T-helper 1 cell treated with Interleukin-12 subunit alpha and Interleukin-12 subunit beta and Interleukin-4 antibody, amounts not matched to agents 30 ng/mL and 1 ng/mL, for 36 hours (primary cell): ENCODE results near the gene EPYC. TPM values are rescaled to one million over a fixed set of nuclear protein-coding genes. Genes with fewer than 3 reads are reported as not detected.

ENCODE experiments used
- intact Hi-C: fragments of 100-400 bp; cut with micrococcal nuclease; formaldehyde crosslinking; loops from one replicate; pipeline ENCODE4 v1.15.1; 2024
- total RNA-seq: library from RNA; stranded (reverse); gene quantifications from 2 replicates; pipeline ENCODE4 v1.2.3, GENCODE V29; 2022

Gene EPYC
- total RNA-seq, 1 donor from 2014 or later, result not detected

DNA sequence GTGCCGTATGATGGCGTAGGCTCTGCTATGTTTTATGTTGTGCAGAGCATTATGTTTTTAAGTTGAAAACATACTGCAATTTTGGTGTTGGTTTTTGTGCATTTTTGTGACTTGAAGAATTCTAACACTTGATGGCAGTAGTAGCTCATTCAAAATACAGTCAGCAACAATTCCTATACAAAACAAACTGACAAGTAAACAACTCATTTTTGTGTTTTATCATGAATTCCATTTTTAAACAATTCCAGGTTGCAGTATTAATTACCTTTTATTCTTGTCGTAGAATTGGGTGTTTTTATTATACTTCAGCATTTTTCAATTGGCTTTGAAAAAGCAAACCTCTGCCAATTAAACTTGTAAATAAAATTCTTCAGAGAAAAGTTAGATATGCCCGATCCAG lies 45.7 kb downstream of the EPYC start:
- intact Hi-C loops, result loop anchor here (1.0 kb wide), 2 partner anchors 1416 to 1942 kb away; no protein-coding TSS in a partner anchor

DNA sequence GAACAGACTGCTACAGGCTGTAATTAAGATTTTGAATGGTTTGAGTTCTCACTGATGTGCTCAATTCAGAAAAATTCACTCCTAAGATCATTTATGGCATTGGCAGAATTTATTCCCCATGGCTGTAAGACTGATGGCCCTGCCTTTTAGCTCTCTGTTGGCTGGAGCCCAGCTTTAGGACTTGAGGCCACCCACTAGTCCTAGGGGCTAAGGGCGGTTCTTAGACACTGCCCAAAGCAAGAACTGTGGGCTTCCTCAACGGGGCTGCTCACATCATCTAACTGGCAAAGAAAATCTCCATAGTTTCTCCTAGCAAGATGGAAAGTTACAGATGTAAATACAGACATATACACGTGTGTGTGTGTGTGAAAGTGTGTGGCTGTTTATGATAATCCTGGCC lies 46.4 kb downstream of the EPYC start:
- intact Hi-C loops, result no loop called here

DNA sequence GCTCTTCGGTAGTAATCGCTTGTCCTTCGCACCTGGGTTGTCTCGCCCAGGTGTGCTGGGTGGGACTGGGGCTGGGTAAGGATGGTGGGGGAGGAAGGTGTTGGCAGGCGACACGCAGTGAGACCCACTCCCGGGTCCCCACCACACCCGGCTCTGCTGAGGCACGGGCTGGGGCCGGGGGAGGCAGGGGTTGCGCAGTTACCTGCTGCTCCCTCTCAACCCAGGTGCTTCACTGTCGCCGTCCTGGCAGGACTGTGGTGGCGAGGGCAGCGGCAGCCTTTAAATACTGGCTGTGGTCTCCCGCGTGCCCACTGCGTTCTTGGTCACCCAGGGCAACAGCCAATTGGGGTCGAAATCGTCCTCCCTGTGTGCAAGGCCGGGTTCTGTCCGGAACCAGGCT lies 49.9 kb downstream of the EPYC start, which contains the start of gene CCER1:
Gene CCER1 (minus strand): TSS at position 256 of the 400 bp plus-strand sequence. CDS start 434 bp downstream, outside the sequence.
- intact Hi-C loops, result no loop called here

DNA sequence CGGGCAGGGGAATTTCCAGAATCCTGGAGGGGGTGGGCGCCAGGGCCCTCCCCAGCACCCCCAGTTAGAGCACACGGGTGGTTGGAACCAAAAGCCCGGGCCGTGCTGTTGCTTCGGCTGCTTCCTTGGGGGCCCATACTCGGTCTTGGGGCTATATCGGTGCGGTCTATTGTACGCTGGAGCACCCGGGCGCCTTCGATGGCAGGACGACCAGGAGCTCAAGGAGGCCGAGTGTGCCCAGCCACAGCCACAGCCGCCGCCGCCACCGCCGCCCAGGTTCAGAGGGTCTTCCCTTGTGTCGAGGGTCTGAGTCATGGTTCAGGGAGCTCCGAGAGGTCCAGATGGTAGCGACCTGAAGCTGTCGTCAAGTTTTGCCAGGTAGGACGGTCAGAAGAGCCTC lies 50.3 kb downstream of the EPYC start:
- intact Hi-C loops, result no loop called here

DNA sequence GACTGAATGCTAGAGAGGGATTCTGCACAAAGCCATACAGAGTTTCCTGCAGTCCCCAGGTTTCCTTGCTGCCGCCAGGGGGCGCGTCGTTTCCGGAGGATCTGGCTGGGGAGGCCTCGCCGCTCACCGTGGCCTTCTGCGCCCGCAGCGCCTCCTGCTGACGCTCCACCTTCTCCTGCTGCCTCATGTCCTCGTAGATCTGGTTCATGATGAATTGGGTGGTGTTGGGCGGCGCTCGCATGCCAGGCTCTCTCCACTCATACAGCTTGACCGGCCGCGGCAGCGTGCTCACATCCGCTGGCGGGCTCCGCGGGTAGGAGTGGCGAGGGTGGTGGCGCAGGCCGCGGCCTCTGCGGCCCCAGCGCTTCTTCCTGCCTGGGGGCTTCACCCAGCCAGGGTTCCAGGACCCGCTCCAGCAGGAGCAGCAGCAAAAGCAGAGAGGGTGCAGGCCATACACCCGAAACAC lies 50.8 kb downstream of the EPYC start:
- intact Hi-C loops, result no loop called here

DNA sequence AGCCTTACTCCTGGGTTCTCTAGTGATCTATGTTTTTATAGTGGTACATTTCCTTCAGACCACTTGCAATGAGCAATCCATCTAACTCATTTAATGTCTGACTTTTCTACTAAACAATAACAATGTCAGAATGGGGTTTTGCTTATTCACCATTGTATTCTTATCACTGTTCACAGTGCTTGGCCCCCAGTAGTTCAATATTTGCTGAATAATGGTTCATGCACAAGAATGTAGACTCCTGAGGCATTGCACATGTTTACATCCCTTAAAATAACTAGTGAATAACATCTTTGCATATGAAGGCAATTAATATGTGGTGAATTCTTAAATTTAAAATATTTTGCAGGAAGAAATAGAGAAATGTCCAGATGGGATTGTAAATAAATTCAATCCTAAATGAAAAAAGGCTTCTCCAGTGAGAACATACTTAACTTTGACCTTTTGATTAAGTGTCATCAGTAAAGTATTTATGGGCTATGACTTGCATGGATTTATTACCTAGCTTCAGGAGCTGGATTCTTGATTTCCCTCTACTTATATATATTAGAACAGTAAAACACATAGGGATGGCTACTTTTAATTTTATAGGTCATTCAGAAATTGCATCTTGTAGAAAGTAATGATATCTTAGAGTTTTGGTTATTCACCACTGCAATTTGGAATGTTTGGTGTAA lies 53.2 kb downstream of the EPYC start:
- intact Hi-C loops, result no loop called here

DNA sequence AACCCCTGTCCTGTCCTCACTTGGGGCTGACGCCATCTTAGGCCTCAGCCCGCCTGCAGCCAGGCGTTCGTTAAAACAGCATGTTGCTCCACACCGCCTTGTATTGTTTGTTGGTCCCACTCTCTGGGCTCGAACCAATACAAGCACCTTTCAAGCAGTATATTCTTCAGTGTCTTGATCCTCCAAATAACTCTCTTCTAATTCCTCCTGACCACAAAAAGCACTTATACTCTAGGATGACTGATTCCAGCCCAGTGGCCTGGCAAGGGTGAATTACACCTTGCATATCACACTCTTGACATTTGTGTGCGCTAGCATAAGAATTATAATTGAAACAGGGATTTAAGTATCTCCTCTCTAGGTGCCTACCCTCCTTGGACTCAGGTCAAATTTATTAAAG lies 56.9 kb downstream of the EPYC start:
- intact Hi-C loops, result no loop called here

DNA sequence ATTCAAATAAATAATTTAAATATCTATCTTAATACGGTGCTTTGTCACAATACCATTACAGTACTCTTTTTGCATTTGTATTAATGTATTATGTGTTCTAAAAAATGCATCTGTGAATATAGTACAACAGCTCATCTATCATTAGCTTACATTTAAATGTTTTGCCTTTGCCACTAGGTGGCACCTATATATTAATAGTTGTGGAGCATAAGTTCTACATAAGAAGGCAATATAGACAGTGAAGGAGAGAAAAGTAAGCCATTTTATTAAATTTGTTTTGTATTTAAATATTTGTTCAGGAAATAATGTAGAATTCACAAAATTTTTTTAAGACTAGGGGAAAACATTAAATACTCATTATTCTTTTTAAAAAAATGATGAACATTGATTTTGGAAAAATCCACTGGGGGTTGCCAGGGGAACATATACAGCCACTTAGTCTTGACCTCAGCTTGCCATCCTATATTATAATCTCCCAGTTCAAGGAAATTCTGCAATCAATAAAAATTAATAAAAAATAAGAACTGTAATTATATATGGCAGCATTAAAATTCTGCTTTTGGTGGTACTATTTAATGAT lies 59.6 kb downstream of the EPYC start:
- intact Hi-C loops, result no loop called here

DNA sequence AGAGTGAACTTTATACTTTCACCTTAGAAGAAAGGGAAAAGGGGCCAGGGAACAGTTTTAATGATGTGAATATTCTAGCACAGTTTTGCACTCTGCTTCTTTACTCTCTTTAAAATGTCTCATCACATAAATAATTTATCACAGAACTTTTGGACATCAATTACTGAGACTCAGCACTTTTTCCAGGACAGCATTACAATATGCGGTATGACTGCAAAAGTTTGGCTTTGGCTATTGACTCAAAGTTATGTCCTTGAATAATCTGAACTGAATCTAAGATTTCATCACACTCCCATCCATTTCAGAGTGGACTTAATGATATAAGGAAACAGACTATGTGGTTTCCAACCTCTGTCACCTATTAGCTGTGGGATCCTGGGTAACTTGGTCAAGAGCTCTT lies 61.5 kb downstream of the EPYC start:
- intact Hi-C loops, result loop anchor here (5.0 kb wide), 1 partner anchor 1926 kb away; no protein-coding TSS in a partner anchor

DNA sequence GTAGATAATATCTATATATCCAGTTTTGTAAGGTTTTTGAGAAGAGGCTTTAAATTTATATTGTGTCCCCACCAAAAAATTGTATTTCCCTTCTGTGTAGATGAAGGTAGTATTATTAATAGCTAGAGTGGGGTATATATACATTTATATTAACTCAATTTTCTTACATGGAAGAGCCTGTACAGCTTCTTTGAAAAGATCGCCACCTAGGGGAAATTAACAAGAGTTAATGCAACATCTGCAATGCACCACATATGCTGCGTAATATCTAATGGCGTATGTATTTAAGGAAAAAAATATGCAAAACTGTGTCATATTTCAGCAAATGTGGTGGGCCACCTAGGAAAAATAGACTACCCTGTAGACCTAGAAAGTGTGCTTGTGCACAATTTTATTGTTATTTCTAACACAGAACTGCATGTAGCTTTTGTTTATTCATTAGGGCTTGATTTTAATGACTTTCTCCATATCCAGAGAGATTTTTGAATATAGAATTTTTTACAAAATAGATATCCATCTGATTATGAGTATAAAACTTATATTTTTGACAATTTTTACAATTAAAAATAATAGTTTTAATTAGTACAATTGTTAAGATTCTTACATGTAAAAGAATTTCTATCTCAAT lies 63.8 kb downstream of the EPYC start:
- intact Hi-C loops, result loop anchor here (1.0 to 5.0 kb wide), 2 partner anchors 1398 to 1924 kb away; no protein-coding TSS in a partner anchor

DNA sequence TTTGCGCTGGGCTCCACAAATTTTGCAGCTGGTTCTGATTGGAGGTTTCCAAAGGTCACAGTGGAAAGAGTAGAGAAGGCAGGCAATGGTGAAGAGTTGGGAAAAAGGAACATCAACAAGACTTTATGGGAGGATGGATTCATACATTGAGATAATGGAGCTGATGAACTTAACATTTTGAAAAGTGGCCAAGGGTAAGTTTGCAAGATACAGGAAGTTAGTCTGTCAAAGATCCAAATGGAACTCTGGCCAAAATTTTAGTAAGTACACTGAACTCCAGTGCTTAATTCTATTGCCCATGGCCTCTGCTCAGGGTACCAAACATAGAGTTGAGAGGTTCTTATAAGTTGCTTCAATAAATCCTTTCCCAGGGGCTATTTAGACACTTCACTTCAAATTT lies 65.4 kb downstream of the EPYC start:
- intact Hi-C loops, result no loop called here

DNA sequence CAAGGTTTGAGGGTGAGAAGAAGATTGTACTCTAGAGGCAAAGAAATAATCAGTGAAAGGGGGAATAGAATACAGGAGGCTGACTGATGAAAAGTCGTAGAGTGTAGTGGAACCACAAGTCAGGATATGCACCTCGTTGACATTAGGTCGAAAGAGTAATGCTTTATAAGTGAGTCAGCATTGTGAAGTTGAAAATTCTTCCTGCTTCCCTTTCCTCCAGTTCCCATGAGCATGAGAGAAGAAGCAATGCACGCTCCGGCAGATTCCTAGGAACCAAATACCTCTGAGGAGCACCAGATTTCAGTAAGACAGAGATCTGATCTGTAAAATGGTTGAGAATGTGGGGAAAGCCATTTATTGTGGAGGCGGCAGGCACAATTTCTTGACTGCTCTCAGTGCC lies 66.3 kb downstream of the EPYC start:
- intact Hi-C loops, result no loop called here

DNA sequence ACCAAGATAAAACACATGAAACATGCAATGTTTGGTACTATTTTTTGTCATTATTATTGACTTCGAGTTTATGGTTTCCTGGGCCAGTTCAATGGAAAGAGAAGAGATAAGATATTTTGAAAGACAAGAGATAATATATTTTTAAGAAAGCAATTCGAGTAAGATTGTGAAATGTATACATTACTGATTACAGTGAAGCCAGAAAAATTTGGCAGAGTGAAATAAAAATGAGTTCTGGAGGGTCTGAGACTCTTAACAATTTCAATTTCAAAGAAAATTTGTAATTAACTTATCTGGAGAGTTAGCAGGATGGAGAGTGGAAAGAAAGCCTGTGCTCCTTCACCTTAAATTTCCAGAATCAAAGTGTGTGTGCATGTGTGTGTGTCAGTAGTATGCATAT lies 67.1 kb downstream of the EPYC start:
- intact Hi-C loops, result no loop called here

DNA sequence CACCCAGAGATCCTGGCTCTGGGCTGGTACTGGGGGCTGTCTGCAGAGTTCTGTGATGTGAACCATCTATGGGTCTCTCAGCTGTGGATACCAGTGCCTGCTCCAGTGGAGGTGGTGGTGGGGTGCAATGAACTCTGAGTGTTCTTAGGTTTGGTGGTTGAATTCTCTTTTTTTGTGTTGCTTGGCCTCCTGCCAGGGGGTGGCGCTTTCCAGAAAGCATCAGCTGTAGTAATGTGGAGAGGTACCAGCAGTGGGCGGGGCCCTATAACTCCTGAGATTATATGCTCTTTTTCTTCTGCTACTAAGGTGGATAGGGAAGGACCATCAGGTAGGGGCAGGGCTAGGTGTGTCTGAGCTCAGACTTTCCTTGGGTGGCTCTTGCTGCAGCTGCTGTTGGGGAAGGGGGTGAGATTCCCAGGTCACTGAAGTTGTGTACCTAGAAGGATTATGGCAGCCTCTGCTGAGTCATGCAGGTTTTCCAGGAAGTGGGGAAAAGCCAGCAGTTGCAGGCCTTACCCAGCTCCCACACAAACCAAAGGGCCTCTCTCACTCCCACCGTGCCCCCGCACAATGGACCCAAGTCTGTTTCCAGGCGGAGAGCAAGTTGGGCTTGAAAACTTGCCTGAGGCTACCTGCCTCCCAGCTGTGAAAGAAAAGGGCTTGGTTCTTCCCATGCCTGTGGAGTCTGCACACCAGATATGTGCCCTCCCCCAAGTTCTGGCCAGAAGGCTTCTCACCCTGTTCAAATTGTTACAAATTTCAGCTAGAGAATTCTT lies 68.4 kb downstream of the EPYC start:
- intact Hi-C loops, result no loop called here

DNA sequence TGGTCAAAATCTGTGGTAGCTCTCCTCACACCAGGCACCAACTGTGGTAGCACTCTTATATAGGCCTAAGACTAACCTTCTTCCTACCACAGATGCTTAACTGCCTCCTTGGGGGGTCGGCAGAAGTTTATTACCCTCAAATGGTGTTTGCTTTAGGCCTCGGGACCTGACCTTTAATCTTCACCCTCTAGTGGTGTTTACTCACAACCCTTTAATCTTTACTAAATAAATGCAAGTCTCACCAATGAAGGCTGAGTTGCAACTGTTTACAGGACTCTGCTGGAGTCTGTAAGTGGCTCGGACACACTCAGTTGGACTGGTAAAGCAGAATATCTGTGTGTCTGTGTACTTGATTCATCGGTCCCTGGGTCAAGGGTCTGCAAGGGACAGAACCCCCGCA lies 79.2 kb downstream of the EPYC start:
- intact Hi-C loops, result no loop called here

DNA sequence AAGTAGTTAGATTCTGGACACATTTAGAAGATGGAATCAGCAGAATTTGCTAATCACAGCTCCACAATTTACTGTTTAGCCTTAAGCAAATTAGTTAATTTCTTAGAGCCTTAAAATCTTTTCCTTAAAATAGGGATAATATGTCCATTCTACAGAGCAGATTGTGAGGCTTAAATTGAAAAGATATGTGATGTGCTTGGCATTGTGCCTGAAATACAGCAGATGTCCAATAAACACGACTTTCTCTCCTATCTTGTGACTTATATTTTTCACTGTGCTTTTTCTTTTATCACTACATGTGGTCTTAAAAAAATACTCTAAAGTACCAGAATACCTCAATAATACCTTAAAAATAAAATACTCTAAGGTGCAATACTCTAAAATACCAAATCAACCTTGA lies 80.4 kb downstream of the EPYC start:
- intact Hi-C loops, result no loop called here

DNA sequence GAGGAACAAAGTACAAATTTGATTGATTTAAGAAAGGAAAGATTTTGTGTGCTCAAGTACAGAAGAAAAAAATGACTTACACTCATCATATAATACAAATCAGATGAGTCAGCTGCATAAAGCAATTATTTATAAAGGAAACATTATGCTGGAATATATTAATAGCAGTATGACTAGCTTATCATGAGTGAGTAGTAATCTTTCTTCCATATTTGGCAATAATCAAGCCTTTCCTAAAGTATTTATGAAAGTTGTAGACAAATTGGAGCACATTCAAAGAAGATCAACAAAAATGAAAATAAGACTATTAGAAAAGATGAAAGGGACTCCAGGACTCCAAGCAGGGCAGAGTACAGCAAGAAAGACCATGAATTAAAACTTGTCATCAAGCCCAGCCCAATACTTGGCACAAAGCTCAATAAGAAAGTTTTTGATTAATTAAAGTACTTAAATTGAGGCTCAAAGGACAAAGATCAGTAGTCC lies 82.6 kb downstream of the EPYC start:
- intact Hi-C loops, result no loop called here

DNA sequence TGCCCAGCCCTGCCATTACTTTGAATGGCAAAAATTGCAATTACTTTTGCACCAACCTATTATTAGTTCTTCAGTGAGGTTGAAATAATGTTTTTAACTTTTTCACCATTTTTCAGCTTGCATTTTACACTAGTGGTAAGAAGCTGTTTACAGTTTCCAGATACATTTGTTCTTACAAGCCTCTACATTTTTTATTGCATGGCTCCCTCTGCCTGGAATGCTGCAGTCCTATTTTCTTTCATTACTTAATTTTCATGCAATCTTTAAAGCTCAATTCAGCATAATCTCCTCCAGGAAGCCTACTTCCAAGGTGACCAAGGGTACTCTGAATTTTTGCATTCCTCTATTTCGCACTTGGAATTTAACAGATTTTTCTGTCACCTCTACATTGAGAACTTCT lies 83.2 kb downstream of the EPYC start:
- intact Hi-C loops, result no loop called here

DNA sequence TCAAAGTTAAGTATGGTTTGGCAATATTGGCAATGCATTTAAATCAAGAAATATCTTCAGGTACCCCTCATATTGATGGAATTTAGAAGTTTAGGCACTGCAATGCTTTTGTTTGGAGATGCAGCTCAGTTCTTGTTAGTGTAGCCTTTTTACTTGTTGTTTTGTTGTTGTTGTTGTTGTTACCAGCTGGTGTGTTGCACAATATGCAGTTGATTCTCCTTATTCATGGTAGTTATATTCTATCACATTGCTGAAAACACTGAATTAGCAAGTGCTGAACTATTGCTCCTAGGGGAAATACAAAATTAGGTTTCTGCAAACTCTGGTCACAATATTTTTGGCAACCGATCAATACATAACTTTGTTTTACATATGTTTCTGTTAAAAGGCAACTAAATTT lies 84.5 kb downstream of the EPYC start:
- intact Hi-C loops, result no loop called here

DNA sequence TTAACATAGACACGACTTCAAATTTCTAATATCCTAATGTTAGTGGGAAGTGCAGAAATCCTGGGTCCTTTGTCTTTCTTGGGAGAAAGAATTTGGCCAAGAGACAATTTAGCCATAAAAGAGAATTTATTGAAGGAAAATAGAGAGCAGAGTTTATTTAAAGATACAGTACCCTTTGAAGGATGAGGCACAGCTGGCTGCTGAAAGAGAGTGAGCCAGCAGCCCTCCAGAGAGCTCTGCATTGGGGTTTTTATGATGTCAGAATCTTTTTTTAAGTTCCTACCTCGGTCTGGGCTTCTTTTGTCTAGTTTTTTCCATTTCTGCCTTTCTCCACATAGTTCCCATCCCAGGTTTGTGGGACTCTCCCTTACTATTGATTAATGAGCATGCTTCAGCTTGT lies 87.3 kb downstream of the EPYC start:
- intact Hi-C loops, result no loop called here

DNA sequence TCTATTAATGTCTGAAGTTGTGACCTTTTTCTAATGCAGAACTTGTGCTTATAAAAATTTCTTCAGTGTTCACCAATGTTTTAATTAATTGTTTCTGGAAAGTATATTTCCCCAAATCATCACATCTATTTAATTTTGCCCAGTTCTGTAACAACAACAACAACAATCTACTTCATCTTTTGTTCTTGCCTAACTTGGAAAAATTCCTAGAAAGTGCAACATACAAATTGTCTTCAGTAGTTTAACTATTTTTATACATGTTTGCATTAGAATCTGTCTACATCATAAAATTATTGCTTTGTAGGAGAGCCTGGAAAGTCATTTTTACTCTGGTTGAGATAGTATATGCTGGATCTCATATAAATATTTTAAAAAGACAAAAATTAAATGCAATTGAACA lies 88.3 kb downstream of the EPYC start:
- intact Hi-C loops, result no loop called here

DNA sequence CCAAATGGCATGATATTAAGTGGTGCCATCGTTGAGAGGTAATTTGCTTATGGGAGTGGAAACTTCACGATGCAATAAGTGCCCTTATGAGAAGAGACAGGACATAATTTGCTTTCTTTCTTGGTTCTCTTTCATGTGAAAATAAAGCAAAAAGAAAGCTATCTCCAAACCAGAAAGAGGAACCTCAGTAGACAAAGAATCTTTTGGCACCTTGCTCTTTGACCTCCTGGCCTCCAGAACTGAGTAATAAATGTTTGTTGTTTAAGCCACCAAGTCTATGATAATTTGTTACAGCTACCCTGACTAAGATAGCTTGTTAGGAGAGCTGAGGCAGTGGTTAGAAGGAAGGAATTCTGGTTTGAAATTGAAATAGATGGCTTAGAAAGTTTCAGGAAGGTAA lies 89.4 kb downstream of the EPYC start:
- intact Hi-C loops, result no loop called here
